SK-N-SH (cell line): Measurements from ENCODE around the gene DSE. TPM values are rescaled to one million over a fixed set of nuclear protein-coding genes. Genes with fewer than 3 reads are reported as not detected.

Experiments
- CTCF ChIA-PET: fragments of 300-600, 350-600 bp; formaldehyde crosslinking; extraction: SDS; loops from one replicate; lab custom pipeline; 2021; lab: Yijun Ruan, JAX
- POLR2A ChIA-PET: fragments of 350-600 bp; sonication (Branson Sonifier 250); formaldehyde crosslinking; extraction: SDS; loops from one replicate; lab custom pipeline; 2020; ENCODE audit warnings: antibody characterized with exemption, inconsistent platforms; lab: Yijun Ruan, JAX
- DNase-seq: peaks from one replicate; pipeline ENCODE4 v3.0.0; 2012
- H2AFZ ChIP-seq: fragments of 200-600 bp; sonication (generic); 2 replicates; pipeline ENCODE4 v1.8.1; 2016; ENCODE audit warnings: antibody characterized with exemption, mild to moderate bottlenecking, low read depth
- H3F3A ChIP-seq: fragments of 200-600 bp; sonication (generic); replicated peaks from 2 replicates; pipeline ENCODE3; 2016; ENCODE audit warnings: antibody characterized with exemption, mild to moderate bottlenecking; ENCODE audit not compliant: insufficient read depth
- H3K27ac ChIP-seq, 2 experiments: fragments of 200-500 bp in 1 of 2; fragments of 200-600 bp in 1 of 2; sonication (Bioruptor generic) in 1 of 2; sonication (generic), shearing (Covaris generic) in 1 of 2; 2 replicates each; pipeline versions ENCODE4 v1.5.1 to v1.6.1; 2014 to 2016; ENCODE audit warnings: low read depth in 2 of 2, inconsistent platforms in 1 of 2, low read length in 1 of 2, mild to moderate bottlenecking in 1 of 2, mixed read lengths in 1 of 2
- H3K27me3 ChIP-seq: fragments of 200-600 bp; sonication (generic), shearing (Covaris generic); 2 replicates; pipeline ENCODE4 v1.6.1; 2016; ENCODE audit warnings: mixed run types; ENCODE audit not compliant: insufficient read depth
- H3K36me3 ChIP-seq, 2 experiments: fragments of 200-500 bp in 1 of 2; fragments of 200-600 bp in 1 of 2; sonication (Bioruptor generic) in 1 of 2; sonication (generic) in 1 of 2; replicated peaks in 1 of 2; 2 replicates each; pipeline versions ENCODE3 to v1.5.1; 2014 to 2016; ENCODE audit warnings: low read length in 1 of 2, mild to moderate bottlenecking in 1 of 2; ENCODE audit not compliant: insufficient read depth in 2 of 2, control insufficient read depth in 1 of 2
- H3K4me1 ChIP-seq, 2 experiments: fragments of 200-500 bp in 1 of 2; fragments of 200-600 bp in 1 of 2; sonication (Bioruptor generic) in 1 of 2; sonication (generic), shearing (Covaris generic) in 1 of 2; 2 replicates each; pipeline versions ENCODE4 v1.5.1 to v1.6.1; 2014 to 2016; ENCODE audit warnings: low read depth in 1 of 2, low read length in 1 of 2, mixed run types in 1 of 2; ENCODE audit not compliant: insufficient read depth in 2 of 2, control insufficient read depth in 1 of 2
- H3K4me2 ChIP-seq: fragments of 200-600 bp; sonication (generic), shearing (Covaris generic); 2 replicates; pipeline ENCODE4 v1.6.1; 2017; ENCODE audit warnings: mixed run types
- H3K4me3 ChIP-seq, 2 experiments: fragments of 200-500 bp in 1 of 2; fragments of 200-600 bp in 1 of 2; sonication (Bioruptor generic) in 1 of 2; sonication (generic), shearing (Covaris generic) in 1 of 2; 2 replicates each; pipeline versions ENCODE4 v1.5.1 to v1.8.1; 2014 to 2016; ENCODE audit warnings: low read depth in 2 of 2, inconsistent platforms in 1 of 2, low read length in 1 of 2, mild to moderate bottlenecking in 1 of 2, mixed read lengths in 1 of 2, moderate library complexity in 1 of 2
- H3K79me2 ChIP-seq: fragments of 200-600 bp; sonication (generic); 2 replicates; pipeline ENCODE4 v1.8.1; 2017; ENCODE audit warnings: mild to moderate bottlenecking; ENCODE audit not compliant: insufficient read depth
- H3K9ac ChIP-seq: fragments of 200-600 bp; sonication (generic); 2 replicates; pipeline ENCODE4 v1.6.1; 2017; ENCODE audit warnings: mixed run types
- H3K9me2 ChIP-seq: fragments of 200-600 bp; sonication (generic); 2 replicates; pipeline ENCODE4 v1.6.1; 2017; ENCODE audit warnings: mixed run types
- H3K9me3 ChIP-seq: fragments of 200-600 bp; sonication (generic); 2 replicates; pipeline ENCODE4 v1.6.1; 2017; ENCODE audit warnings: mixed run types, mild to moderate bottlenecking, moderate library complexity
- H4K20me1 ChIP-seq: fragments of 200-600 bp; sonication (generic); 2 replicates; pipeline ENCODE4 v1.6.1; 2017; ENCODE audit warnings: mild to moderate bottlenecking, mixed run types; ENCODE audit not compliant: insufficient read depth
- EP300 ChIP-seq, 2 experiments: IDR thresholded peaks; 2 replicates each; pipeline versions ENCODE4 v1.4.0 to v1.6.1; 2012; ENCODE audit warnings: borderline replicate concordance in 1 of 2, low read depth in 1 of 2, low read length in 1 of 2
- EZH2phosphoT487 ChIP-seq: fragments of 200-600 bp; sonication (generic); IDR thresholded peaks from 2 replicates; pipeline ENCODE4 v1.6.1; 2017; ENCODE audit warnings: low read depth, mixed run types, mild to moderate bottlenecking, antibody characterized with exemption, moderate library complexity, borderline replicate concordance
- FOSL2 ChIP-seq: IDR thresholded peaks from 2 replicates; pipeline ENCODE4 v1.4.0; 2012; ENCODE audit warnings: low read depth, mild to moderate bottlenecking, moderate library complexity, borderline replicate concordance
- FOXJ3 ChIP-seq: sonication (generic); formaldehyde crosslinking; IDR thresholded peaks from 2 replicates; pipeline ENCODE4 v1.5.1; 2020; ENCODE audit warnings: mild to moderate bottlenecking, missing genetic modification reagents
- GABPA ChIP-seq: IDR thresholded peaks from 2 replicates; pipeline ENCODE4 v1.4.0; 2012; ENCODE audit warnings: low read depth, mild to moderate bottlenecking
- GATA2 ChIP-seq: sonication (generic); formaldehyde crosslinking; IDR thresholded peaks from 2 replicates; pipeline ENCODE4 v1.5.0; 2020; ENCODE audit warnings: mild to moderate bottlenecking, missing genetic modification reagents
- MAX ChIP-seq: IDR thresholded peaks from 2 replicates; pipeline ENCODE4 v1.4.0; 2012; ENCODE audit warnings: low read depth
- MEF2A ChIP-seq: IDR thresholded peaks from 2 replicates; pipeline ENCODE4 v1.4.0; 2012; ENCODE audit warnings: low read depth, borderline replicate concordance
- NFIC ChIP-seq: IDR thresholded peaks from 2 replicates; pipeline ENCODE4 v1.4.0; 2012; ENCODE audit warnings: borderline replicate concordance
- NRF1 ChIP-seq: IDR thresholded peaks from 2 replicates; pipeline ENCODE4 v1.6.1; 2012; ENCODE audit warnings: low read depth, mild to moderate bottlenecking, low read length
- PBX3 ChIP-seq: IDR thresholded peaks from 2 replicates; pipeline ENCODE4; 2012
- RAD21 ChIP-seq: IDR thresholded peaks from 2 replicates; pipeline ENCODE4 v1.6.1; 2012; ENCODE audit warnings: mild to moderate bottlenecking, low read length
- RCOR1 ChIP-seq: fragments of 150-350 bp; IDR thresholded peaks from 2 replicates; pipeline ENCODE4 v1.6.1; 2017; ENCODE audit warnings: antibody characterized with exemption, low read length
- RFX5 ChIP-seq: IDR thresholded peaks from 2 replicates; pipeline ENCODE4 v1.6.1; 2012; ENCODE audit warnings: mild to moderate bottlenecking, improper control_type of control experiment, low read length
- RXRA ChIP-seq: IDR thresholded peaks from 2 replicates; pipeline ENCODE4 v1.4.0; 2012; ENCODE audit warnings: low read depth, mild to moderate bottlenecking, borderline replicate concordance
- SMC3 ChIP-seq: IDR thresholded peaks from 2 replicates; pipeline ENCODE4 v1.6.1; 2012; ENCODE audit warnings: low read depth, low read length, improper control_type of control experiment
- TAF1 ChIP-seq: IDR thresholded peaks from 2 replicates; pipeline ENCODE4 v1.6.1; 2012; ENCODE audit warnings: low read depth, mild to moderate bottlenecking, low read length, moderate library complexity, borderline replicate concordance
- USF1 ChIP-seq: IDR thresholded peaks from 2 replicates; pipeline ENCODE4 v1.4.0; 2012; ENCODE audit warnings: low read depth, borderline replicate concordance
- ZBTB33 ChIP-seq: IDR thresholded peaks from 2 replicates; pipeline ENCODE4 v1.4.0; 2012; ENCODE audit warnings: low read depth, borderline replicate concordance
- WGBS: methylation state at CpG from one replicate; pipeline ENCODE4 v1.1.6; 2017; ENCODE audit warnings: low lambda C conversion rate; 5-methylcytosine and 5-hydroxymethylcytosine counted together
- polyA plus RNA-seq, 3 experiments: library from polyadenylated mRNA; depleted of rRNA; stranded (reverse); fragments of >200 nt; gene quantifications; 2 replicates each; pipeline ENCODE4 v1.2.3, GENCODE V29; 2012
- TF ChIP-seq, protein P1 (sequence below): IDR thresholded peaks from 2 replicates; pipeline ENCODE4 v1.6.1; 2012; ENCODE audit warnings: mild to moderate bottlenecking, low read depth, low read length, moderate library complexity
- TF ChIP-seq, protein P2 (sequence below): fragments of 150-350 bp; IDR thresholded peaks from 2 replicates; pipeline ENCODE4 v1.6.1; 2017; ENCODE audit warnings: antibody characterized with exemption, low read length, low read depth, borderline replicate concordance
- TF ChIP-seq, protein P3 (sequence below): fragments of 200-600 bp; sonication (generic); IDR thresholded peaks from 2 replicates; pipeline ENCODE4 v1.6.1; 2017; ENCODE audit warnings: antibody characterized with exemption, mild to moderate bottlenecking, moderate library complexity

Gene DSE
- polyA plus RNA-seq (2012; rRNA removed): 12.7 and 17.4 TPM in 2 replicates
- polyA plus RNA-seq (2012; cell fraction: cytosol; rRNA removed): 13.5 and 13.9 TPM in 2 replicates
- 19.6 and 19.8 TPM in 2 replicates for polyA plus RNA-seq (2012; cell fraction: nucleus; rRNA removed)

GRCh38 chr6:116370760-116371119 is at the start of gene DSE:
TSS of gene DSE (plus strand) at chr6:116370947. CDS start at chr6:116399251, 28,304 bp downstream.
- Histone ChIP-seq H3K9me2 (no peaks in the 10 kb centered on the region), H3K4me1 (peaks cover 0 to 5% of the 10 kb centered on the region in 2 experiments; a peak in 2 of 4 replicates), H3K79me2 (peaks cover 38% of the 10 kb centered on the region), H3K36me3 (no peaks in the 10 kb centered on the region), H3K4me3 (peak within 1 kb of the TSS; percentile 76 to 80), H4K20me1 (no peaks in the 10 kb centered on the region), H2AFZ (peak within 1 kb of the TSS; percentile 88), H3K4me2 (peak within 1 kb of the TSS; percentile 87), H3K27me3 (no peaks in the 10 kb centered on the region), H3F3A (peaks cover 6% of the 10 kb centered on the region), H3K9me3 (no peaks in the 10 kb centered on the region), H3K9ac (peak within 1 kb of the TSS; percentile 88), H3K27ac (peak within 1 kb of the TSS; percentile 55 to 90)
- 1% methylated on average over 31 of the region's 43 CpGs for WGBS
- ChIA-PET POLR2A (interaction anchor here (1.0 to 1.7 kb wide), 2 partner anchors 91 to 117 kb away, joined by 4 read pairs; partner anchors contain the start of genes TSPYL1 and TSPYL4), CTCF (interaction anchor here (1.0 to 1.3 kb wide), 2 partner anchors 83 to 205 kb away, joined by 3 to 4 read pairs; no protein-coding TSS in a partner anchor)
- peak; percentile 79 for DNase-seq
- no peak for TF ChIP-seq MAX
- no peak for TF ChIP-seq ZBTB33
- no peak for TF ChIP-seq RAD21
- 0 out of 4 replicates have a peak, but pooled peaks of 1 of the 2 experiments have one; percentile 15 for TF ChIP-seq EP300 (IDR thresholded peaks at IDR 0.05; ENCODE audit: borderline replicate concordance in 1 of 2, low read depth in 1 of 2, low read length in 1 of 2)
- TF ChIP-seq FOXJ3 (CRISPR knock-in tag): no peak
- TF ChIP-seq, protein P1, sequence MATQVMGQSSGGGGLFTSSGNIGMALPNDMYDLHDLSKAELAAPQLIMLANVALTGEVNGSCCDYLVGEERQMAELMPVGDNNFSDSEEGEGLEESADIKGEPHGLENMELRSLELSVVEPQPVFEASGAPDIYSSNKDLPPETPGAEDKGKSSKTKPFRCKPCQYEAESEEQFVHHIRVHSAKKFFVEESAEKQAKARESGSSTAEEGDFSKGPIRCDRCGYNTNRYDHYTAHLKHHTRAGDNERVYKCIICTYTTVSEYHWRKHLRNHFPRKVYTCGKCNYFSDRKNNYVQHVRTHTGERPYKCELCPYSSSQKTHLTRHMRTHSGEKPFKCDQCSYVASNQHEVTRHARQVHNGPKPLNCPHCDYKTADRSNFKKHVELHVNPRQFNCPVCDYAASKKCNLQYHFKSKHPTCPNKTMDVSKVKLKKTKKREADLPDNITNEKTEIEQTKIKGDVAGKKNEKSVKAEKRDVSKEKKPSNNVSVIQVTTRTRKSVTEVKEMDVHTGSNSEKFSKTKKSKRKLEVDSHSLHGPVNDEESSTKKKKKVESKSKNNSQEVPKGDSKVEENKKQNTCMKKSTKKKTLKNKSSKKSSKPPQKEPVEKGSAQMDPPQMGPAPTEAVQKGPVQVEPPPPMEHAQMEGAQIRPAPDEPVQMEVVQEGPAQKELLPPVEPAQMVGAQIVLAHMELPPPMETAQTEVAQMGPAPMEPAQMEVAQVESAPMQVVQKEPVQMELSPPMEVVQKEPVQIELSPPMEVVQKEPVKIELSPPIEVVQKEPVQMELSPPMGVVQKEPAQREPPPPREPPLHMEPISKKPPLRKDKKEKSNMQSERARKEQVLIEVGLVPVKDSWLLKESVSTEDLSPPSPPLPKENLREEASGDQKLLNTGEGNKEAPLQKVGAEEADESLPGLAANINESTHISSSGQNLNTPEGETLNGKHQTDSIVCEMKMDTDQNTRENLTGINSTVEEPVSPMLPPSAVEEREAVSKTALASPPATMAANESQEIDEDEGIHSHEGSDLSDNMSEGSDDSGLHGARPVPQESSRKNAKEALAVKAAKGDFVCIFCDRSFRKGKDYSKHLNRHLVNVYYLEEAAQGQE: no peak
- TF ChIP-seq, protein P2, sequence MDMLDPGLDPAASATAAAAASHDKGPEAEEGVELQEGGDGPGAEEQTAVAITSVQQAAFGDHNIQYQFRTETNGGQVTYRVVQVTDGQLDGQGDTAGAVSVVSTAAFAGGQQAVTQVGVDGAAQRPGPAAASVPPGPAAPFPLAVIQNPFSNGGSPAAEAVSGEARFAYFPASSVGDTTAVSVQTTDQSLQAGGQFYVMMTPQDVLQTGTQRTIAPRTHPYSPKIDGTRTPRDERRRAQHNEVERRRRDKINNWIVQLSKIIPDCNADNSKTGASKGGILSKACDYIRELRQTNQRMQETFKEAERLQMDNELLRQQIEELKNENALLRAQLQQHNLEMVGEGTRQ: no peak
- no peak for TF ChIP-seq GATA2
- no peak for TF ChIP-seq PBX3
- no peak for TF ChIP-seq RFX5
- TF ChIP-seq NFIC: no peak
- no peak for TF ChIP-seq SMC3
- TF ChIP-seq USF1: no peak
- TF ChIP-seq EZH2phosphoT487: no peak
- TF ChIP-seq, protein P3, sequence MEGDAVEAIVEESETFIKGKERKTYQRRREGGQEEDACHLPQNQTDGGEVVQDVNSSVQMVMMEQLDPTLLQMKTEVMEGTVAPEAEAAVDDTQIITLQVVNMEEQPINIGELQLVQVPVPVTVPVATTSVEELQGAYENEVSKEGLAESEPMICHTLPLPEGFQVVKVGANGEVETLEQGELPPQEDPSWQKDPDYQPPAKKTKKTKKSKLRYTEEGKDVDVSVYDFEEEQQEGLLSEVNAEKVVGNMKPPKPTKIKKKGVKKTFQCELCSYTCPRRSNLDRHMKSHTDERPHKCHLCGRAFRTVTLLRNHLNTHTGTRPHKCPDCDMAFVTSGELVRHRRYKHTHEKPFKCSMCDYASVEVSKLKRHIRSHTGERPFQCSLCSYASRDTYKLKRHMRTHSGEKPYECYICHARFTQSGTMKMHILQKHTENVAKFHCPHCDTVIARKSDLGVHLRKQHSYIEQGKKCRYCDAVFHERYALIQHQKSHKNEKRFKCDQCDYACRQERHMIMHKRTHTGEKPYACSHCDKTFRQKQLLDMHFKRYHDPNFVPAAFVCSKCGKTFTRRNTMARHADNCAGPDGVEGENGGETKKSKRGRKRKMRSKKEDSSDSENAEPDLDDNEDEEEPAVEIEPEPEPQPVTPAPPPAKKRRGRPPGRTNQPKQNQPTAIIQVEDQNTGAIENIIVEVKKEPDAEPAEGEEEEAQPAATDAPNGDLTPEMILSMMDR: no peak
- no peak for TF ChIP-seq GABPA
- TF ChIP-seq TAF1: peak; percentile 42; the same call in 1 of the 2 replicates
- no peak for TF ChIP-seq RXRA
- no peak for TF ChIP-seq MEF2A
- TF ChIP-seq RCOR1: no peak
- TF ChIP-seq NRF1: no peak
- no peak for TF ChIP-seq FOSL2
